OCI-LY1 (cell line): Measurements from ENCODE around the gene SPACA7.

Experiments used
- EZH2 ChIP-seq: fragments of 200-600 bp; sonication (generic), shearing (Covaris generic); IDR thresholded peaks from 2 replicates; pipeline ENCODE4 v1.8.0; 2017; ENCODE audit warnings: borderline replicate concordance, mixed run types, mild to moderate bottlenecking, antibody characterized with exemption, low read length, moderate library complexity, mixed read lengths
- TF ChIP-seq, protein P1 (sequence below): fragments of 200-600 bp; sonication (generic), shearing (Covaris generic); IDR thresholded peaks from 2 replicates; pipeline ENCODE4 v1.5.1; 2017; ENCODE audit warnings: mild to moderate bottlenecking, antibody characterized with exemption, low read length, moderate library complexity, mixed read lengths

DNA sequence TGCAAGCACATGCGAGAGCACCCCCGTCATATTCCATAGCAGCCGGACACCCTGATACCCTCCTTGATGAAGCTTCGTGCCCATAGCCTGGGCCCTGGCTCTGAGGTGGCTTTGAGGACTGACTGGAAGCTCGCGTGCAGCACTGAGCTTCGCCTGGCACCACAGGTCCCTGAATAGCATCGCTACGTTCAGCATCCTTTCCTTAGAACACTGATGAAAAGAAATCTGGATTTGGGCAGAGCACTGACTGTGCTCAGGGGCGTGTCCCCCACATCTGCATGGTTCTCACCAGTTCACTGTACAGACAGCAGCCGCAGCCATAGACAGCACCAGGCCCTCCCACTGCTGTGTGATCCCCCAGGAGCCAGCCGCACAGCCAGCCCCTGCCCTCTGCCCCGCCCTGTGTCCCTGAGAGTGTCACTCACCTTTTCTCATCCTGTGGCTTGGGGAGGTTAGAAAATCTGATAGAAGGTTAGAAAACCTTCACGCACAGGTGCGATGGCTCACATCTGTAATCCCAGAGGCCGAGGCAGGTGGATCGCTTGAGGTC lies 49.3 kb upstream of the SPACA7 start:
- TF ChIP-seq, protein P1, sequence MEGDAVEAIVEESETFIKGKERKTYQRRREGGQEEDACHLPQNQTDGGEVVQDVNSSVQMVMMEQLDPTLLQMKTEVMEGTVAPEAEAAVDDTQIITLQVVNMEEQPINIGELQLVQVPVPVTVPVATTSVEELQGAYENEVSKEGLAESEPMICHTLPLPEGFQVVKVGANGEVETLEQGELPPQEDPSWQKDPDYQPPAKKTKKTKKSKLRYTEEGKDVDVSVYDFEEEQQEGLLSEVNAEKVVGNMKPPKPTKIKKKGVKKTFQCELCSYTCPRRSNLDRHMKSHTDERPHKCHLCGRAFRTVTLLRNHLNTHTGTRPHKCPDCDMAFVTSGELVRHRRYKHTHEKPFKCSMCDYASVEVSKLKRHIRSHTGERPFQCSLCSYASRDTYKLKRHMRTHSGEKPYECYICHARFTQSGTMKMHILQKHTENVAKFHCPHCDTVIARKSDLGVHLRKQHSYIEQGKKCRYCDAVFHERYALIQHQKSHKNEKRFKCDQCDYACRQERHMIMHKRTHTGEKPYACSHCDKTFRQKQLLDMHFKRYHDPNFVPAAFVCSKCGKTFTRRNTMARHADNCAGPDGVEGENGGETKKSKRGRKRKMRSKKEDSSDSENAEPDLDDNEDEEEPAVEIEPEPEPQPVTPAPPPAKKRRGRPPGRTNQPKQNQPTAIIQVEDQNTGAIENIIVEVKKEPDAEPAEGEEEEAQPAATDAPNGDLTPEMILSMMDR = no peak
- TF ChIP-seq EZH2 = no peak
